ENCODE measurements around the gene RHBDD2.
"Not testable (repeated sequence)": the region's sequence is repeated elsewhere in the genome, so short reads cannot be mapped to it uniquely, and the experiment has no call there.

GRCh38 chr7:75883265-75883824 lies 4.5 kb downstream of the RHBDD2 start:
- TF ChIP-seq POLR2A, CTCF (IDR thresholded peaks at IDR 0.05): not testable (repeated sequence)

Measured in gastroesophageal sphincter (tissue), 3 donors.